ENCODE data around the gene TMEM263. TPM values are rescaled to one million over a fixed set of nuclear protein-coding genes. Genes with fewer than 3 reads are reported as not detected.

Gene TMEM263
- total RNA-seq, 1 donor from 2014 or later, result 35.6 TPM

Other genes with a start within 250 kb of the TMEM263 start
- 28.6 TPM for gene RIC8B, start 181.2 kb upstream of the TMEM263 start, total RNA-seq
- gene MTERF2, start 31.2 kb downstream of the TMEM263 start, total RNA-seq, result 36.8 TPM
- 9.3 TPM for gene CRY1, start 137.6 kb downstream of the TMEM263 start, total RNA-seq